Measurements from ENCODE around the gene HIRIP3.
A peak's percentile ranks its signal among the peaks of the same experiment; 100 is the strongest.

Gene HIRIP3

GRCh38 chr16:29983420-29984136 lies 11.8 kb downstream of the HIRIP3 start:
- DNase-seq, result no peak
- in situ Hi-C loops (cut with HindIII; ENCODE audit: low pct_ligation_motif_present, low sequenced_read_pairs), result no loop called here
- H3K36me3 ChIP-seq (replicated peaks), result peaks cover 99% of the 10 kb centered on the region
- no peak overlapping the region for H3K4me3 ChIP-seq (ENCODE audit: low read depth, low read length)
- TF ChIP-seq, protein P1, sequence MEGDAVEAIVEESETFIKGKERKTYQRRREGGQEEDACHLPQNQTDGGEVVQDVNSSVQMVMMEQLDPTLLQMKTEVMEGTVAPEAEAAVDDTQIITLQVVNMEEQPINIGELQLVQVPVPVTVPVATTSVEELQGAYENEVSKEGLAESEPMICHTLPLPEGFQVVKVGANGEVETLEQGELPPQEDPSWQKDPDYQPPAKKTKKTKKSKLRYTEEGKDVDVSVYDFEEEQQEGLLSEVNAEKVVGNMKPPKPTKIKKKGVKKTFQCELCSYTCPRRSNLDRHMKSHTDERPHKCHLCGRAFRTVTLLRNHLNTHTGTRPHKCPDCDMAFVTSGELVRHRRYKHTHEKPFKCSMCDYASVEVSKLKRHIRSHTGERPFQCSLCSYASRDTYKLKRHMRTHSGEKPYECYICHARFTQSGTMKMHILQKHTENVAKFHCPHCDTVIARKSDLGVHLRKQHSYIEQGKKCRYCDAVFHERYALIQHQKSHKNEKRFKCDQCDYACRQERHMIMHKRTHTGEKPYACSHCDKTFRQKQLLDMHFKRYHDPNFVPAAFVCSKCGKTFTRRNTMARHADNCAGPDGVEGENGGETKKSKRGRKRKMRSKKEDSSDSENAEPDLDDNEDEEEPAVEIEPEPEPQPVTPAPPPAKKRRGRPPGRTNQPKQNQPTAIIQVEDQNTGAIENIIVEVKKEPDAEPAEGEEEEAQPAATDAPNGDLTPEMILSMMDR (IDR thresholded peaks at IDR 0.05; ENCODE audit: low read depth, low read length, missing control alignments), result no peak
- no peaks in the 10 kb centered on the region for H3K27me3 ChIP-seq (replicated peaks)
- H3K27ac ChIP-seq, result peak overlapping the region; percentile 0

DNA sequence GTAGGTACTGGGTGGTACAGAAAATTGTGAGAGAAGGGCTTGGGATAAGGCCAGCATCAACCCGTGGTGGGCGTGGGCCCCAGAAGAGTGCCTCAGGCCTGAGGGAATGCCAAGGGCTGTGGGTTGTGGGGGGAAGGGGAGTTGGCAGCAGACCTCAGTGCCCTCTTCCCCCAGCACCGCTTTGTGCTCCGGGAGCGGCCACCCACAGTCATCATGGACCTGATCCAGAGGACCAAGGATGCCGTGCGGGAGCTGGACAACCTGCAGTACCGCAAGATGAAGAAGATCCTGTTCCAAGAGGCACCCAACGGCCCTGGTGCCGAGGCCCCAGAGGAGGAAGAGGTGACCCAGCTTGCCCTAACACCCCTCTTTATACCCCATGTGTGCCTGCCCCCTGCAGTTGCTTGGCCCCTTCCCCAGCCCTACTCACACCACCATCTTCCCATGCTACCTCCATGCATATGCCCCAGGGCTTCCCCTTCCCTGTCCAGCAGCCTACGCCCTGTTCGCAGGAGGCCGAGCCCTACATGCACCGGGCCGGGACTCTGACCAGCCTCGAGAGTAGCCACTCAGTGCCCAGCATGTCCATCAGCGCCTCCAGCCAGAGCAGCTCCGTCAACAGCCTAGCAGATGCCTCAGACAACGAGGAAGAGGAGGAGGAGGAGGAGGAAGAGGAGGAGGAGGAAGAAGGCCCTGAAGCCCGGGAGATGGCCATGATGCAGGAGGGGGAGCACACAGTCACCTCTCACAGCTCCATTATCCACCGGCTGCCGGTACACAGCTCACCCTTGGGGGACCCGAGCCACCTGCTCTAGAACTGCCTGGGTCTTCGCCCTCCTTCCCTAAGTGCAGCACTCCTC lies 12.6 kb downstream of the HIRIP3 start:
- TF ChIP-seq, protein P1 (IDR thresholded peaks at IDR 0.05; ENCODE audit: low read depth, low read length, missing control alignments), result no peak
- H3K27ac ChIP-seq, result no peak overlapping the region
- no peak overlapping the region for H3K4me3 ChIP-seq (ENCODE audit: low read depth, low read length)
- peaks cover 97% of the 10 kb centered on the region for H3K36me3 ChIP-seq (replicated peaks)
- DNase-seq, result no peak
- in situ Hi-C loops (cut with HindIII; ENCODE audit: low pct_ligation_motif_present, low sequenced_read_pairs), result no loop called here
- no peaks in the 10 kb centered on the region for H3K27me3 ChIP-seq (replicated peaks)

DNA sequence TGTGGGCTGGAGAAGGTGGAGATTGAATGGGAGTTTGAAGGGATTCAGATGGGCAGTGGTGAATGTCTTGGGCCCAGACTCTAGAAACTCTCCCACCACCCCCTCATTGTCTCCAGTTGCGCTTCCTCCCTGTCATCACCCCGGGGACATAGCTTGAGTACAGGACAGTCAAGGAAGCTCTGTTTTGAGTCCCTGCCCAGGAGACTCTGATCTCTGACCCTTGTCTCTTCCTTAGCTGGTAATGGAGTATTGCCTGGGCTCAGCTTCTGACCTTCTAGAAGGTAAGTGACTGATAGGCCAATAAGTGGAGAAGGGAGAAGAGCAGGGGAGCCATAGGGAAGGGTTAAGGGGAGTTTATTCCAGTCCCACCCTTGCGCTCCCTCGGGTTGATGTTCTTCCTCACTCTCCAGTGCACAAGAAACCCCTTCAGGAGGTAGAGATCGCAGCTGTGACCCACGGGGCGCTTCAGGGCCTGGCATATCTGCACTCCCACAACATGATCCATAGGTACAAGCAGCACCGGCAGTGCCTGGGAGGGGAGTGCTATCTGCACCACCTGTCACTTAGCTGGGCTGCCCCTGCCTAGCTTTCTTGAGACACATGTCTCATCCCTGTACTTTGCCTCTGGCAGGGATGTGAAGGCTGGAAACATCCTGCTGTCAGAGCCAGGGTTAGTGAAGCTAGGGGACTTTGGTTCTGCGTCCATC lies 16.7 kb downstream of the HIRIP3 start:
- TF ChIP-seq, protein P1 (IDR thresholded peaks at IDR 0.05; ENCODE audit: low read depth, low read length, missing control alignments), result no peak
- no peak for DNase-seq
- H3K4me3 ChIP-seq (ENCODE audit: low read depth, low read length), result no peak overlapping the region
- H3K27me3 ChIP-seq (replicated peaks), result no peaks in the 10 kb centered on the region
- in situ Hi-C loops (cut with HindIII; ENCODE audit: low pct_ligation_motif_present, low sequenced_read_pairs), result no loop called here
- H3K36me3 ChIP-seq (replicated peaks), result peaks cover 56% of the 10 kb centered on the region
- no peak overlapping the region for H3K27ac ChIP-seq

- in situ Hi-C loops (cut with HindIII; ENCODE audit: low pct_ligation_motif_present, low sequenced_read_pairs), result no loop called here
- no peak overlapping the region for H3K27ac ChIP-seq
- H3K36me3 ChIP-seq (replicated peaks), result peaks cover 50% of the 10 kb centered on the region
- no peak overlapping the region for H3K4me3 ChIP-seq (ENCODE audit: low read depth, low read length)
- TF ChIP-seq, protein P1 (IDR thresholded peaks at IDR 0.05; ENCODE audit: low read depth, low read length, missing control alignments), result no peak
- no peaks in the 10 kb centered on the region for H3K27me3 ChIP-seq (replicated peaks)
- DNase-seq, result no peak
Measured at GRCh38 chr16:29978081-29978480, 17.3 kb downstream of the HIRIP3 start.

DNA sequence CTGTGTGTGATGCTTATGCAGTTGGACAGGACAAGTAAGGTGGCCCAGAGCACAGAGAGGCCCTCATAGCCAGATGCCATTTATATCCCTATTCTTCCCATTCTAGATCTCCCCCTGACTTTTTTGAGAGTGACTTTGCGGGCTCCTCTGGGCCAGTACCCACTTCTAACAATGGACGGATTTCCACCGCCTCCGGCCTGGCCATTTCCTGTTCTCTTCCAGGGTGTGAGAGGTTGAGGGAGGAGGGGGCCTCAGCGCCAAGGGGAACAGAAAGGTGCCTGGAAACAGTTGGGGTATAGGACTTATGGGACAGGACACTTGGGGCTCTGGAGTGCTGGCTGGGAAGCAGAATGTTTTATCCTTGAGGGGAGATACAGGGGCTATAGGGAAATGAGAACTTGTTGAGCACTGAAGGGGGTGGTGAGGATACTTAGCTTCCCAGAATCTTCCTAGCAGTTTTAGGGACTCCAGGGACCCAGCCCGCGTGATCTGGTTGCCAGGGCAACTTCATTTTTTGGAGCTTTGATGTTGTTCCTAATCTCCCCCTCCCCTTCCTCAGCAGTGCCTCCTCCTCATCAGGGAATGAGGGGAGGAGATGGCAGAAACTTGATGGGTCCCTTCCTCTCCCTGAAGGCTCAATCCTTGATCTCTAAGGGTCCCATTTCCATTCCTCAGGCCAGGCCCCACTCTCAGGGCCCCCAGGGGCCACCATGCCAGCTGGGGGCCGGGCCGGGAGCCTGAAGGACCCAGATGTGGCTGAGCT lies 18.2 kb downstream of the HIRIP3 start:
- in situ Hi-C loops (cut with HindIII; ENCODE audit: low pct_ligation_motif_present, low sequenced_read_pairs), result no loop called here
- H3K27ac ChIP-seq, result no peak overlapping the region
- H3K4me3 ChIP-seq (ENCODE audit: low read depth, low read length), result no peak overlapping the region
- no peaks in the 10 kb centered on the region for H3K27me3 ChIP-seq (replicated peaks)
- DNase-seq, result no peak
- peaks cover 47% of the 10 kb centered on the region for H3K36me3 ChIP-seq (replicated peaks)
- TF ChIP-seq, protein P1 (IDR thresholded peaks at IDR 0.05; ENCODE audit: low read depth, low read length, missing control alignments), result no peak

Data from brain microvascular endothelial cell (primary cell).